ENCODE measurements around the gene MRGPRE.

The MRGPRE gene

DNA sequence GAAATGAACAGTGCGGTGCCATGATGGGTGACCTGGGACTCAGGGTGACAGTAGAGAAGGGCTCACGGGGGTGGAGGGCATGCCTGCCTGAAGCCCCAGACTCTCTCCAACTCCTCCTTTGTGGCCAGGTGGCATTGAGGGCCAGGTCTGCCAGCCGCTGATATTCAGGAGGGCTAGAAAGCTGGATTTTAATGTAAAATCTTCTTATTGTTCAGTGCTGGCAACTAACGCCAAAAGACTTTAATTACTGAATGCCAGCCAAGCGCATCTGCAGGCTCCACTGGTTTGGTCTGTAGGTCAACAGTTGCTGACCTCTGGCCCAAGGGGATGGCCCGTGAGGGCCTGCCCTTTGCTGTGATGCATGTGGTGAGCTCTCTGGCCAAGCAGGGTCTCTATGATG, 23.9 kb downstream of the MRGPRE start:
- Histone ChIP-seq H3K27me3 (ENCODE audit: control insufficient read depth, low read length) (no peaks in the 10 kb centered on the region; the same call in 1 of the 2 replicates), H3K4me1 (ENCODE audit: control insufficient read depth, low read length) (no peaks in the 10 kb centered on the region), H3K4me3 (ENCODE audit: low read length) (no peak overlapping the region), H3K27ac (ENCODE audit: low read depth, low read length) (no peak overlapping the region), H3K79me2 (ENCODE audit: control insufficient read depth, low read length) (no peaks in the 10 kb centered on the region), H3F3A (ENCODE audit: control insufficient read depth, insufficient read depth) (no peaks in the 10 kb centered on the region), H3K9me2 (replicated peaks; ENCODE audit: control insufficient read depth, low read length) (no peaks in the 10 kb centered on the region), H4K20me1 (ENCODE audit: control insufficient read depth, insufficient read depth, low read depth, low read length) (no peaks in the 10 kb centered on the region), H3K4me2 (ENCODE audit: low read length) (no peak overlapping the region), H3K9me3 (ENCODE audit: control insufficient read depth, insufficient read depth, low read length) (no peaks in the 10 kb centered on the region), H3K36me3 (ENCODE audit: control insufficient read depth, low read length) (no peaks in the 10 kb centered on the region)
- TF ChIP-seq EZH2phosphoT487 (IDR thresholded peaks at IDR 0.05; ENCODE audit: borderline replicate concordance, low read length) = no peak
- TF ChIP-seq, protein P1, sequence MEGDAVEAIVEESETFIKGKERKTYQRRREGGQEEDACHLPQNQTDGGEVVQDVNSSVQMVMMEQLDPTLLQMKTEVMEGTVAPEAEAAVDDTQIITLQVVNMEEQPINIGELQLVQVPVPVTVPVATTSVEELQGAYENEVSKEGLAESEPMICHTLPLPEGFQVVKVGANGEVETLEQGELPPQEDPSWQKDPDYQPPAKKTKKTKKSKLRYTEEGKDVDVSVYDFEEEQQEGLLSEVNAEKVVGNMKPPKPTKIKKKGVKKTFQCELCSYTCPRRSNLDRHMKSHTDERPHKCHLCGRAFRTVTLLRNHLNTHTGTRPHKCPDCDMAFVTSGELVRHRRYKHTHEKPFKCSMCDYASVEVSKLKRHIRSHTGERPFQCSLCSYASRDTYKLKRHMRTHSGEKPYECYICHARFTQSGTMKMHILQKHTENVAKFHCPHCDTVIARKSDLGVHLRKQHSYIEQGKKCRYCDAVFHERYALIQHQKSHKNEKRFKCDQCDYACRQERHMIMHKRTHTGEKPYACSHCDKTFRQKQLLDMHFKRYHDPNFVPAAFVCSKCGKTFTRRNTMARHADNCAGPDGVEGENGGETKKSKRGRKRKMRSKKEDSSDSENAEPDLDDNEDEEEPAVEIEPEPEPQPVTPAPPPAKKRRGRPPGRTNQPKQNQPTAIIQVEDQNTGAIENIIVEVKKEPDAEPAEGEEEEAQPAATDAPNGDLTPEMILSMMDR (IDR thresholded peaks at IDR 0.05; ENCODE audit: low read depth, low read length, poor library complexity, severe bottlenecking) = no peak

DNA sequence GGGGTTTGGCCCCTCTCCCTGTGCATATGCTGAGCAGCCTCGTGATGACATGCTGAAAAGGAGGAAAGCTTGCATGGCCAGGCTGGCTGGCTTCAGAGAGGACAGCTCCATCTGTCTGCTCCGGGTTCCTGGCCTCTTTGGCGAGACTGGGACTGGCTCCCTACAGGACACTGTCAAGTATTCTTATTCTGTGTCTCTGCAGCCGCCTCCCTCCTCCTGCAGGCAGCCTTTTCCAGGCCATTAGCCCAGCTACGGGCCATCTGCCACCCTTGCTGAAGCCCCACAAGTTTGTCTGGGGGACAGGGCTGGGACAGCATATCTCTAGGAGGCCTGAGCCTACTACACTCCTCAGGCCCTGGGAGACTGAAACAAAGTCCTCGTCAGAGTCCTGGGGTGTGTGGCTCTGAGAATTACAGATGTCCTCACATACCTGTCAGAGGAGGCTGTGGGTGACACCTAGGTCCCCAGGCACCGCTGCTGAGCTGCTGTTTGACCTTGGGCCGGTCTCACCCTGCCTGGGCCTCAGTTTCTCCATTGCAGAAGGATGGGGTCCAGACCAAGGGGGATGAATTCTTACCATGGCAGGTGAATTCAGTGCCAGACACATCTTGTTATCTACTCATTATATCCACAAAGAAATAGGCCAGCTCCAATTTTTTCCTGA, 24.6 kb downstream of the MRGPRE start:
- Histone ChIP-seq H3F3A (ENCODE audit: control insufficient read depth, insufficient read depth) (no peaks in the 10 kb centered on the region), H3K36me3 (ENCODE audit: control insufficient read depth, low read length) (no peaks in the 10 kb centered on the region), H3K9me3 (ENCODE audit: control insufficient read depth, insufficient read depth, low read length) (no peaks in the 10 kb centered on the region), H3K4me2 (ENCODE audit: low read length) (no peak overlapping the region), H3K9me2 (replicated peaks; ENCODE audit: control insufficient read depth, low read length) (no peaks in the 10 kb centered on the region), H3K27ac (ENCODE audit: low read depth, low read length) (no peak overlapping the region), H4K20me1 (ENCODE audit: control insufficient read depth, insufficient read depth, low read depth, low read length) (no peaks in the 10 kb centered on the region), H3K4me1 (ENCODE audit: control insufficient read depth, low read length) (no peaks in the 10 kb centered on the region), H3K27me3 (ENCODE audit: control insufficient read depth, low read length) (no peaks in the 10 kb centered on the region; the same call in 1 of the 2 replicates), H3K79me2 (ENCODE audit: control insufficient read depth, low read length) (no peaks in the 10 kb centered on the region), H3K4me3 (ENCODE audit: low read length) (no peak overlapping the region)
- no peak for TF ChIP-seq EZH2phosphoT487 (IDR thresholded peaks at IDR 0.05; ENCODE audit: borderline replicate concordance, low read length)
- TF ChIP-seq, protein P1 (IDR thresholded peaks at IDR 0.05; ENCODE audit: low read depth, low read length, poor library complexity, severe bottlenecking) = no peak

DNA sequence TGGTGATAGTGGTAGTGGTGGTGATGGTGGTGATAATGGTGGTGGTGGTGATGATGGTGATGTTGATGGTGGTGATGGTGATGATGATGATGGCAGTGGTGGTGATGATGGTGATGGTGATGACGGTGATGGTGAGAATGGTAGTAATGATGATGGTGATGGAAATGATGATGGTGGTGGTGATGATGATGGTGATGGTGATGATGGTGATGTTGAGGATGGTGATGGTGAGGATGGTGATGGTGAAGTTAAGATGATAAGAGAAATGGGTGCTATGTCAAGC, 25.4 kb downstream of the MRGPRE start:
- Histone ChIP-seq H3F3A (ENCODE audit: control insufficient read depth, insufficient read depth) (no peaks in the 10 kb centered on the region), H3K4me1 (ENCODE audit: control insufficient read depth, low read length) (no peaks in the 10 kb centered on the region), H3K9me2 (replicated peaks; ENCODE audit: control insufficient read depth, low read length) (no peaks in the 10 kb centered on the region), H3K27ac (ENCODE audit: low read depth, low read length) (no peak overlapping the region), H3K36me3 (ENCODE audit: control insufficient read depth, low read length) (no peaks in the 10 kb centered on the region), H3K4me2 (ENCODE audit: low read length) (no peak overlapping the region), H3K79me2 (ENCODE audit: control insufficient read depth, low read length) (no peaks in the 10 kb centered on the region), H4K20me1 (ENCODE audit: control insufficient read depth, insufficient read depth, low read depth, low read length) (no peaks in the 10 kb centered on the region), H3K9me3 (ENCODE audit: control insufficient read depth, insufficient read depth, low read length) (no peaks in the 10 kb centered on the region), H3K27me3 (ENCODE audit: control insufficient read depth, low read length) (no peaks in the 10 kb centered on the region; the same call in 1 of the 2 replicates), H3K4me3 (ENCODE audit: low read length) (no peak overlapping the region)
- no peak for TF ChIP-seq EZH2phosphoT487 (IDR thresholded peaks at IDR 0.05; ENCODE audit: borderline replicate concordance, low read length)
- TF ChIP-seq, protein P1 (IDR thresholded peaks at IDR 0.05; ENCODE audit: low read depth, low read length, poor library complexity, severe bottlenecking) = no peak
